Left kidney (tissue), 2 donors: ENCODE results near the gene TRPC4AP. TPM values are rescaled to one million over a fixed set of nuclear protein-coding genes. Genes with fewer than 3 reads are reported as not detected.
"Not testable (repeated sequence)": the region's sequence is repeated elsewhere in the genome, so short reads cannot be mapped to it uniquely, and the experiment has no call there.

Experiments
- DNase-seq: peaks from one replicate; pipeline ENCODE4 v3.0.0-alpha.2; 2013
- polyA plus RNA-seq: library from polyadenylated mRNA; unstranded; fragments of 120-200 nt; gene quantifications from one replicate; pipeline ENCODE4 v1.2.1, GENCODE V29; 2013; ENCODE audit not compliant: insufficient read length

The TRPC4AP gene
- polyA plus RNA-seq, 1 donor: 70.6 TPM

DNA sequence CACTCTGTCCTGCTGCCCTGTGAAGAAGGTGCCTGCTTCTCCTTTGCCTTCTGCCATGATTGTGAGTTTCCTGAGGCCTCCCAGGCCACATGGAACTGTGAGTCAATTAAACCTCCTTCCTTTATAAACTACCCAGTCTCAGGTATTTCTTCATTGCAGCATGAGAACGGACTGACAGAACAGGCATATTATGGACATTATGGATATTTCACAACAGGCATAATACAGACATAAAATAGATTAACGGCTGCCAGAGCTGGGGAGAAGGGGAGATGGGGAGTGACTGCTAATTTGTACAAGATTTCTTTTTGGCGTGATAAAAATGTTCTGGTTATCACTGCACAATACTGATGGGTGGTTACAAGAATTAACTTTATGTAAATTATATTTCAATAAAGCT lies 29.4 kb downstream of the TRPC4AP start:
- no peak for DNase-seq

DNA sequence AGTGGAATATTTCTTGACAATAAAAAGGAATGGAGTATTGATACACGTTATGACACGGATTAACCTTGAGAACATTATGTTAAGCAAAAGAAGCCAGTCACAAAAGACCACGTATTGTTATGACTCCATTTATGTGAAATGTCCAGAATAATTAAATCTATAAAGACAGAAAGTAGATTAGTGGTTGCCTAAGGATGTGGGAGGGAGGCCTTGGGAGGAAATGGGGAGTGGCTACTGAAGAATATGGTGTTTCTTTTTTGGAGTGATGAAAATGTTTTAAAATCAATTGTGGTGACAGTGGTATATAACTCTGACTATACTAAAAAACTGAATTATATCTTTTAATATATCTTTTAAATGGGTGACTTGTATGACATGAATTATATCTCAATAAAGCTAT lies 30.1 kb downstream of the TRPC4AP start:
- DNase-seq: no peak

- no peak for DNase-seq
Measured at GRCh38 chr20:35060168-35060567, 32.4 kb downstream of the TRPC4AP start.

DNA sequence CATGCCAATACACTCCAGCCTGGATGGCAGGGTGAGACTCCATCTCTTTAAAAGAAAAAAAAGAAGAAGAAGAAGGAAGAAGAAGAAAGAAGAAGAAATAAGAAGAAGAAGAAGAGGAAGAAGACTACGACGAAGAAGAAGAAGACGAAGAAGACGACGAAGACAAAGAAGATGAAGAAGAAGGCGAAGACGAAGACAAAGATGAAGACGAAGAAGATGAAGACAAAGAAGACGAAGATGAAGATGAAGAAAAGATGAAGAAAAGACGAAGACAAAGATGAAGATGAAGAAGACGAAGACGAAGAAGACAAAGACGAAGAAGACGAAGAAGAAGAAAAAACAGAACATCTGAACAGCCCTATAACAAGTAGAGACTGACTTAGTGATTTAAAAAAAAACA lies 33.0 kb downstream of the TRPC4AP start:
- no peak for DNase-seq

- no peak for DNase-seq
Measured at GRCh38 chr20:35059110-35059509, 33.5 kb downstream of the TRPC4AP start.

GRCh38 chr20:35055445-35056276 lies 36.9 kb downstream of the TRPC4AP start:
- DNase-seq: no peak

DNA sequence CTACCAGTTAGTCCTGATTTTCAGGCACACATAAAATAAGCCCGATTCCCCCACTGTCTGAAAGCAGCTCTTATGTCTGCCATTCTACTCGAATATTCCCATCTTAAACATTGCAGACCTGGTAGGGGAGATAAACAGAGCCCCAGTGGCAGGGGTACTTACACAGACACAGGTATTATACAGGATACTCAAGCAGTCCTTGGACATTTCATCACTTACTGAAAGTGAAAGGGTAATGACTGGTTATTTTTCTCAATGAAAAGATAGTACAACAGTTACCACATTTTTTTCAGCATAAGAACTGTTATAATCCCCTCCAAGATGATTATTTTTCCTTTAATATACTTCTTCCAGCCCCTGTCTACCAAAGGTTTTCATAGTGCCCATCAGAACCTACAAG lies 37.8 kb downstream of the TRPC4AP start:
- no peak for DNase-seq

GRCh38 chr20:35052616-35053015 lies 40.0 kb downstream of the TRPC4AP start:
- DNase-seq: not testable (repeated sequence)

DNA sequence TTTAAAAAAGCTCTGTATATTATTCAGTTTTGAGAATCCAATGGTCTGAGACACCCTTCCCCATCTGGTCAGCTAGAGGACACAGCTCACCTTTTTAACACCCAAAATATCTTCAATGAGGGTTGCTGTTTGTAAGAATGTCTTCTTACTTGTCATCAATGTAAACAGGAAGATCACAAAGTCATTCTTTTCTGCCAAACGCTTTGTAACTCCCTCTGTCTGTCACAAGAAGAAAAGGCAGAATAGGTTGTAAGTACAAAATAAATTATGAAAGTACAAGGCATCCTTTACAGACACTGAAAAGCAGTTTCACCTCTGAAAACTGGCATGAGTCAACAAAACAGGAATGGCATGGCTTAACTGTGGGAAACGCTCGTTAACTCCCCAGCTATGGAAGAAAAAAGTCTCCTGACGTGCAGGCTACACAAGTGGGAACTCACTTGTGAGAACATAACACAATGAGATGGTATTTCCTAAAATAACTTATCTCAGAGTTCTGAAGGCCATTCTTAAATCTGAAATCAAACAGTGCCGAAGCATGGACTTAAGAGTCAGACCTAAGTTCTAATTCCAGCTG lies 42.7 kb downstream of the TRPC4AP start:
- DNase-seq: no peak

DNA sequence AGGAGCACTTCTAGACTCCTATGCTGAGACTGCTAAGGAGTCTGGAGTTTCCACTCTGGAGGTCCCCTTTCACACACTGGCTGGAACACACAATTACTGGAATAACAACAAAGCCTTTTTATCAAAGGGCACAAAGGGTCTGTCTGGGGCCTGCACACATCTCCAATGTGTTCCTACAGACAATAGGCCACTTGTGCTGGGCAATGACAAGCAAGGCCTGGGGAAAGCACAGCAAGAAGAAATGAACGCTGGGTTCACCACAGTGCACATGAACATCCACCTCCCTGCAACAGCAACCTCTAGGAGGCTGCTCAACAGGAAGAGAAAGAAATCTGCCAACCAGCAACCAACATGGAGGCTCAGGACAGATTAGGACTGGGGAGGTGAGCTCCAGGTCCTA lies 43.9 kb downstream of the TRPC4AP start:
- DNase-seq: no peak

- DNase-seq: no peak
Measured at GRCh38 chr20:35042268-35042667, 50.3 kb downstream of the TRPC4AP start.

DNA sequence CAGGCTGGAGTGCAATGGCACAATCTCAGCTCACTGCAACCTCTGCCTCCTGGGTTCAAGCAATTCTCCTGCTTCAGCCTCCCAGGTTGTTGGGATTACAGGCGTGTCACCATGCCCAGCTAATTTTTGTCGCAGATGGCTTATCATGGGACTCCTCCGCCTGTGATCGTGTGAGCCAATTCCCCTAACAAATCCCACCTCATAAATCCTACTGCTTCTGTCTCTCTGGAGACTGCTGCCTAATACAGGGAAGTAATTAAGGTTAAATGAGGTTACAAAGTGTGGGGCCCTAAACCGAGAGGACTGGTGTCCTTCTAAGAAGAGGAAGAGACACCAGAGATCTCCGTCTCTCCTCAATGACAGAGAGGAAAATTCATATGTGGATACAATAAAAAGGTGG lies 52.0 kb downstream of the TRPC4AP start:
- no peak for DNase-seq

GRCh38 chr20:35039846-35040489 lies 52.6 kb downstream of the TRPC4AP start:
- DNase-seq: no peak

DNA sequence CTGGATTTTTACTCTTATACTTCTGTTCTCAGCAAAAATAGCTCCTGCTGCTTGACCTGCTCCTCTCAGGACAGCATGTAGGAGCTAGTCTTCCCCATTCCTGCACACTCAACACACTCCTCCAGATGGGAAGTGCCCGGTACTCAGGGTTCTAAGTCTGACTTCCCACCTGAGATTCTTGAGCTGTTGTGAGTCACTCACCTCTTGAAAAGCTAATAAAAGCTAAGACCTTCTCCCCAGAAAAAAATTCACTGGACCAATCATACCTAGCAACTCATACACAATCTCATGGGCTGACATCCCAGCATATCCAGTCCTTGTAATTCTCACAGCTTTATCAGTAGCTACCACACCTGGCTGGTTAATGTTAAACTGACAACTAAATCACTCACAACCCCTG lies 53.5 kb downstream of the TRPC4AP start:
- DNase-seq: no peak

DNA sequence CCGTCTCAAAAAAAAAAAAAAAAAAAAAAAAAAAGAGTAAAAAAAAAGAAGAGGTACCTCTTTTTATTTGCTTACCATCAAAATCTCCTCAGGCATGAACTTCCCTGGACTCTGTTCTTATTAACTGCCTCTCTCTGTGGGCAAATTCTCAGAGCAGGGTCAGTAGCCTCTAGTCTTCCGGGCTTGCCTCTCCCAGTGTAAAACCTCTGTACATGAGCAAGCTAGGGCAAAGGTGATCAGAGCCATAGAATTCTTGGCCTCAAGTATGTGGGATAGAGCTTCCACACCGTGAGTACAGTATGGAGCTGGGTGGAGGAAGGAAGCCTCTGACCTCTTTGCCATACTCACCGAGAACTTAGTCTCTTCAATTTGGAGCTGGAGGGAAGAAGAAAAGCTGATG lies 58.5 kb downstream of the TRPC4AP start:
- DNase-seq: no peak

- DNase-seq: no peak
Measured at GRCh38 chr20:35030136-35030535, 62.5 kb downstream of the TRPC4AP start.

GRCh38 chr20:35027301-35027700 lies 65.3 kb downstream of the TRPC4AP start:
- no peak for DNase-seq

DNA sequence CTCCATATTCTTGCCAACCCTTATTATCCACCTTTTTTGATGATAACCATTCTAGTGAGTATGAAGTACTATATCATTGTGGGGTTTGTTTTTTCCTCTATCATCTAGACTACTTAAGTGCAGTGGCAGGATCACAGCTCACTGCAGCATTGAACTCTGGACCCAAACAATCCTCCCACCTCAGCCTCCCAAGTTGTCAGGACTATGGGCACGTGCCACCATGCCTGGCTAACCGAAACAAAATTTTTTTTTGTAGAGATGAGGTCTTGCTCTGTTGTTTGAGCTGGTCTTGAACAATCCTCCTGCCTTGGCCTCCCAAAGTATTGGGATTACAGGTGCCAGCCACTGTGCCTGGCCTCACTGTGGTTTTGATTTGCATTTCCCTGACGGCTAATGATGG lies 67.5 kb downstream of the TRPC4AP start:
- DNase-seq: no peak

DNA sequence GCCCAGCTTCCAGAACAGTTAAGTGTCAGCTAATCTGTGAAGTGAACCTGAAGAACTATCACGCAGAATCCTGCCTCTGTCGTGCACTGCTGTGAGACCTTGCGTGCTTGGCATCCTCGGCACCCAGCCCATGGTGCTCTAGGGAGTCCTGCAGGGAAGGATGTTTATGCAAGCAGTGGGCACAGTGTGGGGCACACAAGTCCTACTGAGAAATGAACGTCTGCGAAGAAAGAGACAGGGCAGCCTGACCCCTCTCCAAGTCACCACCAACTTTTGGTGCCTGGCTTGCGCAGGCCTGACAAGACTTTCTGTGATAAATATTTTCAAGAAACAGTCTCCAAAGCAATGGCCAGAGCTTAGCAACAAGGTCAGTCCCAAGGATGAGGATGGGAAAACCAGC lies 69.0 kb downstream of the TRPC4AP start:
- DNase-seq: no peak

DNA sequence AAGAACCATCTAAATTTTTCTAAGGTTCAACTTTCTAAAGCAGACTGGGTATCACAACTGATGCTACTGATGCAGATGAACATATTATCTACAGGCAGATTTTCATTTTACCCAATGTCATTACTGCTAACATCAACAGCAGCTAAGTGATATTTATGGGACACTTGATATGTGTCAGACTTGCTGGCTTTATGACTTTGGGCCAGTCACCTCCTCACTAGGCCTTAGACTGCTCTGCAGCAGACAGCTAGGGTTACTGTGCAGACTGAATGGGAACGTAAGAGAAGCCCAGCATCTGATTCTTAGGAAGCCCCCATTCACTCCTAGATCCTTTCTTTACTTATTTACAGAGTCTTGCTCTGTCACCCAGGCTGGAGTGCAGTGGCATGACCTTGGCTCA lies 70.8 kb downstream of the TRPC4AP start:
- no peak for DNase-seq

GRCh38 chr20:35021063-35021462 lies 71.5 kb downstream of the TRPC4AP start:
- DNase-seq: no peak

GRCh38 chr20:35020108-35020928 lies 72.3 kb downstream of the TRPC4AP start:
- no peak for DNase-seq
